ENCODE measurements around the gene ACO2. TPM values are rescaled to one million over a fixed set of nuclear protein-coding genes. Genes with fewer than 3 reads are reported as not detected.

ACO2 gene
- total and polyA plus RNA-seq, 2 of the 8 experiments (the other 6 are each of a cell fraction or from before 2014, with no cell fraction given), result 52.8 to 75.4 TPM

DNA sequence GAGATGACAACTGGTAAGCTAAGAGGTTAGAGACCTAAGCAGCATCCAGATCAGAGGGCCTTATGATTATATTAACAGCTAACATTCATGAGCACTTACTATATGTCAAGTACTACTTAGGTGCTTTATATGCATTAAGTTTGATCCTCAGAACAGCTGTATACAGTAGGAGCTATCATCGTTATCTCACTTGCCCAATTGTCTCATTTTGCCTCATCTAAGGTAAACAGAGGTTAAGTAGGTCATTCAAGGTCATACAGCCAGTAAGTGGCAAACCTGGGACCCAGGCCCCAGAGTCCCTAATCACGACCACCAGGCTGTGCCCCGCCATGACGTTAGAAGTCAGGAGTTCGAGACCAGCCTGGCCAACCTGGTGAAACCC, 79.9 kb downstream of the ACO2 start:
- Histone ChIP-seq H3K18ac (ENCODE audit: extremely low read depth, low read length) (no peak overlapping the region), H3K79me1 (ENCODE audit: low read depth, low read length) (no peaks in the 10 kb centered on the region), H2BK15ac (ENCODE audit: low read length) (no peak overlapping the region), H4K5ac (ENCODE audit: insufficient read length, low read depth, low read length) (no peak overlapping the region), H3K23ac (ENCODE audit: insufficient read length) (no peak overlapping the region), H3K4me3 (ENCODE audit: extremely low read depth in 1 of 4, insufficient read depth in 2 of 4, low read depth in 3 of 4, low read length in 4 of 4) (no peak overlapping the region), H2BK20ac (ENCODE audit: low read length) (no peak overlapping the region), H3K9me3 (ENCODE audit: insufficient read depth in 2 of 2, low read depth in 1 of 2, low read length in 1 of 2) (no peaks in the 10 kb centered on the region), H3K14ac (ENCODE audit: insufficient read length) (no peak overlapping the region), H2AFZ (ENCODE audit: low read length) (no peak overlapping the region), H2BK5ac (ENCODE audit: low read depth, low read length) (no peak overlapping the region), H4K20me1 (replicated peaks in 1 of 2; ENCODE audit: control insufficient read depth in 1 of 2, insufficient read depth in 2 of 2, low read length in 2 of 2) (no peaks in the 10 kb centered on the region), H3K27me3 (replicated peaks in 1 of 4; ENCODE audit: control insufficient read depth in 3 of 4, extremely low read depth in 1 of 4, insufficient read depth in 3 of 4, low read length in 3 of 4) (0 out of 7 replicates have a peak, but pooled peaks cover 0 to 2% (median 0%) of the 10 kb centered on the region in 4 experiments), H4K91ac (replicated peaks; ENCODE audit: insufficient read length, low read length) (no peak overlapping the region), H3K56ac (replicated peaks; ENCODE audit: insufficient read length, low read depth, low read length) (no peak overlapping the region), H3K79me2 (ENCODE audit: control insufficient read depth in 1 of 2, insufficient read depth in 2 of 2, low read length in 2 of 2) (peaks cover 0 to 3% of the 10 kb centered on the region in 2 experiments; a peak in 3 of 4 replicates), H3K23me2 (ENCODE audit: low read depth, low read length) (no peaks in the 10 kb centered on the region), H3K4ac (replicated peaks; ENCODE audit: insufficient read length, low read depth, low read length) (no peak overlapping the region), H3K27ac (ENCODE audit: low read depth, low read length) (no peak overlapping the region), H3K4me1 (replicated peaks in 1 of 4; ENCODE audit: control insufficient read depth in 3 of 4, insufficient read depth in 4 of 4, low read length in 3 of 4) (peaks cover 0 to 2% (median under 1%) of the 10 kb centered on the region in 4 experiments; a peak in 1 of 7 replicates), H2BK120ac (replicated peaks; ENCODE audit: low read depth, low read length) (no peak overlapping the region), H3K36me3 (ENCODE audit: control insufficient read depth in 2 of 4, insufficient read depth in 4 of 4, low read length in 3 of 4) (no peaks in the 10 kb centered on the region), H4K8ac (ENCODE audit: extremely low read depth, insufficient read depth, low read length) (no peak overlapping the region), H2AK5ac (ENCODE audit: low read depth, low read length) (no peak overlapping the region), H3K4me2 (ENCODE audit: insufficient read depth in 1 of 2, low read depth in 2 of 2, low read length in 2 of 2) (no peak overlapping the region), H2BK12ac (ENCODE audit: low read depth, low read length) (no peak overlapping the region), H3K9ac (replicated peaks in 1 of 4; ENCODE audit: extremely low read depth in 1 of 4, low read depth in 3 of 4, low read length in 3 of 4) (no peak overlapping the region)
- TF ChIP-seq EZH2 (IDR thresholded peaks at IDR 0.05; ENCODE audit: low read depth, low read length, severe bottlenecking) (no peak), ATF2 (IDR thresholded peaks at IDR 0.05; ENCODE audit: low read length) (no peak), CTCF (IDR thresholded peaks at IDR 0.05; ENCODE audit: control extremely low read depth in 1 of 3, insufficient read depth in 1 of 3, low read depth in 1 of 3, low read length in 3 of 3) (no peak), EGR1 (IDR thresholded peaks at IDR 0.05; ENCODE audit: borderline replicate concordance, low read depth, low read length) (no peak), JUN (IDR thresholded peaks at IDR 0.05; ENCODE audit: low read depth, low read length) (no peak)
- no peak for FAIRE-seq
- 93% methylated on average over 5 of the region's 5 CpGs; no CpG with 5 or more reads in 1 of the 2 experiments for WGBS, 2 experiments (ENCODE audit: extremely low coverage in 1 of 2, insufficient coverage in 1 of 2, insufficient read length in 1 of 2, insufficient replicate concordance in 2 of 2, low coverage in 1 of 2, low lambda C conversion rate in 2 of 2, missing lambda C conversion rate in 1 of 2)
- CTCF ChIA-PET (ENCODE audit: partially characterized antibody), result interaction anchor here (0.7 to 1.9 kb wide), 7 partner anchors 9 to 183 kb away, joined by 3 to 7 read pairs (median 4); no protein-coding TSS in a partner anchor
- DNase-seq (ENCODE audit: low read depth in 1 of 2, low spot score in 2 of 2), result no peak
- POLR2A ChIA-PET (ENCODE audit: partially characterized antibody), result interaction anchor here (0.6 to 3.1 kb wide), 4 partner anchors 19 to 102 kb away, joined by 3 to 12 read pairs (median 3); partner anchors contain the start of gene TOB2

All from H1 (cell line).